HG02678 (cell line): ENCODE measurements around the gene ABCG1.

Experiments used
- ATAC-seq: cut with Tn5 transposase; IDR thresholded peaks from one replicate; pipeline ENCODE4 v1.9.1; 2021; ENCODE audit warnings: mild to moderate bottlenecking, moderate library complexity; ENCODE audit not compliant: unreplicated experiment

The ABCG1 gene

DNA sequence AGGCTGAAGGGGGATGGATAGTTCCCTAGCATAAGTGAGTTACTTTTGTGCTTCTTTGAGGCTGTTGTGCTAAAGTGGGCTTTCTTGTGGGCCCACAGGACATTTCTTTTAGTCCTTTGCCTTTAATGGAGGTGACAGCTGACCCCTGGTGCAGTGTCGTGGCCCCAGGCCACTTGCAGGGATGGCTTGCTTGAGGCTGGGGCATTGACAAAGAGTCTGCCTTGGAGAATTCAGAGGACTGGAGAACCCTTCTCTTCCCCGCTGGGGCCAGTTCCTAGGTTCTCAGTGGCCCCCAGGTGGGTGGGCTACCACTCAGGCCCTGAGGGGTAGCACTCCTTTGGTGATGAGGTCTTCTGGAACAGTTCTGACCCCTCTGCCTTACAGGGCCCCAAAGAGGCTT is 12.8 kb downstream of the ABCG1 start:
- no peak for ATAC-seq

DNA sequence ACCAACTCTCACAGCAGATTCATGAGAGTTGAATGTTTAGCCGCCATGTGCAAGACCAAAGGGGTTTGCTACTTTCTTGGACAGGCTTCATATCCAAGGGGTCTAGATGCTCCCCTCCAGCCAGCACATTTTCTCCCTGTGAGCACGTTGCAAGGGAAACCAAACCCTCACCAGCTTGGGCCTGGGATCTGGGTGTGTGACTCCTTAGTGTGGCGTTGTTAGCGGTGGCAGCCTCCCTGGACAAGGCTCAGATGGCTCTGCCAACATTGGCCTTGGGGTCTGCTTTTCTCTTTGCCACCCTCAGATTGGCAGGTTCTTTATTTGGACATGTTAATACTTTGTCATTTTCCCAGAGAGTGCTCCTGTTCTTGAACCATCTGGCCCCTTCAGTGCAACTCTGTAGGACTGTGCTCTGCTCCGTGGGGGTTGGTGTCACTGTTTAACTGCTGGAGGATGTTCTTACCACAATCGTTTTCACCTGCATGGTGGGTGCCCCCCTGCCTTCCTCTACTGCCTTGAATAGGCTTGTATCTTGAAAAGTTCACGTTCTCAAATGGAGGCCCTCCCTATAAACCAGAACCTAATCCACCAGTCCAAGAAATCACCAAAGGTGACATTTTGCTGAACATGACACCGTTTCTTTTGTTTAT is 13.4 kb downstream of the ABCG1 start:
- no peak for ATAC-seq

DNA sequence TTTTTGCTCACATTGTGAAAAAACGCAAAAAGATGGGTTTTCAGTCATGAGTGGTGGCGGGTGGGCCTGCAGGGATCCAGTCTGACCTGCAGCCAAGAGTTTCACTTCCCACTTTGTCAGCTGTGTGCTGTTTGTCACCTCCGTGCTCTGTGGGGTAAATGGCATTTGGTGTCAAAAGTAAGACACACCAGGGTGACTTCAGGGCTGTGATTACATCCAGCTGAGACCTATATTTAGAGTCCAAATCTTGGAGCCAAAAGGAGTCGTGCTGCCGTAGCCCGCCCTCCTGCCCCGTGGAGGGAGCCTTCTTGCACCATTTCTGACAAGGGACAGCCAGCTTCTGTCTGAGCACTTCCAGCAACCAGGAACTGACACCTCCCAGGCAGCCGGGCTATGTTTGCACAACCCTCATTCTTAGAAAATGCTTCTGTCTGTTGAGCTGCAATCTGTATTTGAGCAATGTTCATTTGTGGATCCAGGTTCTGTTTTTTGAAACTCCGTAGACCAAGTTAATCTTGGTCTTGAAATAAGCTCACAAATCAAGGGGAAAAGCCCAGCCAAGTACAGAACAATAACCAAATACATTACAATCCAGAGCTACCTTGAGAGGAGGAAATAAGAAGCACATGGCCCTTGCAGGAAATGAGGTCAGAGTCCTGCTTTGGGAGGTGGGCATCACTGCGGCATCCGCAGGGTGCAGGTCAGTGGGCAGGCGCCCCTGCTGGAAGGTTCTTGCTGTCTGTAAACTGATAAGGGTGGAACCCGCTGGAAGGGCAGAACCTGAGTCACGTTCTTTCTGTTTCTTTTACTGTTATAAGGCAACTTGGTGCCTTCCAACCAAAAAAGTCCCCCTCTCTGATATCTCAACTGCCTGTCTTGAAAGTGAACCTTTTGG is 14.4 kb downstream of the ABCG1 start:
- peak; percentile 40 for ATAC-seq

DNA sequence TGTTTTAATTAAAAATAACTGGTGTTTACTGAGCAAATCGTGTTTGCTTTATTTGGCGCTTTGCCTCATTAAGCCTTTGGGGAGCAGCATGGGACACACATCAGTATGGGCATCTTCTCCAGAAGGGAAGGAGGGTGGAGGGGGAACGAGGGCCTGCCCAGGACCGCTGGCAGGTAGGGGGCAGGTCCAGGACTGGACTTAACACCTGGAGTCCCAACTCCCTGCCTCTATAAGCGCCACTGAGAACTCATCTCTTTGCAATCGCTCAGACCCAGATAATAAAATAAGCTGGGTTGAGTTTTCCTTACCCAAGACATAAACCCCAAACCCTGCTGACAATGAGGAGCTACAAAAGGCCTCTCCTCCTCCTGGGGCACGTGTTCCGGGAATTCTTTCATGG is 15.1 kb downstream of the ABCG1 start:
- no peak for ATAC-seq

DNA sequence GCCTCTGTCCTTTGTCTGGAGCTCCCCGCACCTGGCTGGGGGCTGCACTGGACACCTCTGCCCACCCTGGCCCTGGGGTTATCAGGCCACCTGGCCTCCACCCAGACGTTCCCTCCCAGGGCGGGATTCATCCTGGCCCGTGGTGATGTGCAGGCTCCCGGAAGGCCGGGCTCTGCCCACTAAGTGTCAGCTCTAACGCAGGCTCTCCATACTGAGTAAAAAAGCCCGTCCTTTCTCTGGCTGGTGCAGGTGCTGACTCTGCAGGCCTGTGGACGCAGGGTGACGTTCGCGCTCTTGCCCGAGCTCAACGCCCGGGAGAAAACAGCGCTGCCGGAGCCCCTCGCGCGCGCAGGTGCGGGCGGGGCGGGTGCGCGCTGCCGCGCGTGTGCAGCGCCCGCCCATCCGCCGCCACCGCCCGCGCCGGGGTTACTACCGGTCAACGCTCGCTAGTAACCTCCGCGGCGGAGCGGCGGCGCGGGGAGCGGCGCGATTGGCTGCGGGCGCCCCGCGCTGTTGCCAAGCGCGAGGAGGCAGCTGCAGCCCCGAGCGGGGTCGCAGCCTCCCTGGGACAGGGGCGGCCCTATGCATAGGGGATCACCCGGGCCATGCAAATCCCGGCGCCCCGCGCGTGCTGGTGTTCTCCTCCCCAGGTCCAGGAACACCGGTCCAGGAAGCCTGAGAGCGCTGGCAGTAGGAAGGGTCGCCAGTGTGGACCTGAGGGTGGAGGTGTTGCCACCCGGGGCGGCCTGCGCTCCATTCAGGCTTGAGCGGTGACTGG is 15.7 kb downstream of the ABCG1 start:
- ATAC-seq = peak; percentile 38

DNA sequence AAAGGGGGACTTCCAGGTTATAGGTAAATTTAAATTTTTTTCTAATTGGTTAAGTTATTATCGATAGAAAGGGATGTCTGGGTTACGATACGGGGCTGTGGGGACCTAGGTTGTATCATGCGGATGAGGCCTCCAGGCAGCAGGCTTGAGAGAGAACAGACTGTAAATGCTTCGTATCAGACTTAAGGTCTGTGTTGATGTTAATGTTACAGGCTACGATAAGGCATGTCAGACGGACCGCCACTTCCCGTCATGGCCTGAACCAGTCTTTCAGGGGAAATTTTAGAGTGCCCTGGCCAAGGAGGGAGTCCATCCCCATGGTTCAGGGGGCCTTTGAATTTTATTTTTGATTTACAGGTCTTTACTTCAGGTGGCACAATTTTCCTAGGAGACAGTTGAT is 16.7 kb downstream of the ABCG1 start:
- no peak for ATAC-seq

DNA sequence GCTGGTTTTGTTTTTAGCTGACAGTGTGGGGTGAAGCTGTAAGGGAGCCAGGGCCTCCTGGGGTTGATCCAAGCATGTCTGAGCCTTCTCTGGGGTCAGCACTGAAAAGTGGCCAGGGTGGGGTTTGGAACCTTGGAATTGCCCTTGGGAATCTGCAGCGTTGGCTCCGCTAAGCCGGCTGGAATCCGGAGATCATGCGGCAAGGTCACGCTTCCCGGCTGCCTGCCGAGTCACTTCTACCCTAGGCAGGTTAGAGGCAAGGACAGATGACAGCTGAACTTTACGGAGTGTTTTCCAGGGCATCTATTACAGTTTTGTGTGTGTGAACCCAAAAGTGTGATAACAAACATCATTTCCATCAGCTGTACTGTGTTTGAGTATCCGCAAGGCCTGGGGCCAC is 17.1 kb downstream of the ABCG1 start:
- no peak for ATAC-seq

DNA sequence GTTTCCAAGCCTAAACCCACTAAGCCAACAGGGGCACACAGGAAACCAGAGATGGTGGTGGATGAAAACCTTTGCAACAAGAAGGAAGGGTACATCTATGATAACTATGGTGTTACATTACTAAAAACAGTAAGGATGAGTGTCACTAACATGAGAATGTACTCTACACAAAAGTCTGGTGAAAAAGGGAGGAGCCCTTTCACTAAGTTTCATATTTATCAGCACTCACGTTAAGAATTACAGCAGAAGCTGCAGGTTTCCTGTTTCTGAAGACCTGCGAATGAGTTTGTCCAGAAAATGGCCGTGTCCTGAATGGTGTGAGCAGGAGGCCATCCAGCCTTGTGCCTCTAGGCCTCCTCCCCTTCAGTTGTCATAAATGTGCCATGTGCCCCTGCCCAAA is 17.8 kb downstream of the ABCG1 start:
- ATAC-seq = no peak

DNA sequence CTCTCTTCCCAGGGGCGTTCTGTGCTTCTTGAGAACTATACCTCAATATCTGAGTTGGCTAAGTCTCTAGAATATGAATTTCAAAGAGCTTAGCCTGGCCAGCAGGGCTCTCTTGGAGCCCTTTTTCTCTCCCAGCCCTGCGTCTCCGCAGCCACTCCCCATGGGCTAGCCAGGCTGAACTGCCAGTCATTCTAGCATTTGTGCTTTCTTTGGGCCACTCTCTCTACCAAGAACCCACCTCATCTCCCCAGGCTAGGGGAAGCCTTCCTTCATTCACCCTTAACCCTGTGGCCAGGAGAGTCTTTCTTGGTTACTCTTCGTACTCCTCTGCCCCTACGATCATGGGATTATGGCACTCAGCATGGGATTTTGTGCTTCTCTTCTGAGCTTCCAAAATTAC is 18.2 kb downstream of the ABCG1 start:
- ATAC-seq = no peak

DNA sequence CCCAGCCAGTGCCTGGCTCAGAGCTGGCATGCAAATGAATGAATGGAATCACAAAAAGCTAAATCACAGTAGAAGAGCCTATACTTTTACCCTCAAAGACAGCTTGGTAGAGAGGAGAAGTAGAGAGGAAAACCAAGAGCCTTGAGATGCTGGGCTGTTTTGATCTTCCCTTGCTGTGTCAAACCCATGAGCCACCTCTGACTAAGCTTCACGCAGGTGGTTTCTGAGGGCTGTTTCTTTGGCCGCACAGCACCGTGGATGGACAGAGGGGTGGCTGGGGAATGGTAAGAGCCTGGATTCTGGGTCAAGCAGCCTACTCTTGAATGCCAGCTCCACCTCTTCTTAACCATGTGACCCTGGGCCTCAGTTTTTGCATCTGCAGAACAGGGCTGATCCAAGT is 18.6 kb downstream of the ABCG1 start:
- ATAC-seq = no peak

DNA sequence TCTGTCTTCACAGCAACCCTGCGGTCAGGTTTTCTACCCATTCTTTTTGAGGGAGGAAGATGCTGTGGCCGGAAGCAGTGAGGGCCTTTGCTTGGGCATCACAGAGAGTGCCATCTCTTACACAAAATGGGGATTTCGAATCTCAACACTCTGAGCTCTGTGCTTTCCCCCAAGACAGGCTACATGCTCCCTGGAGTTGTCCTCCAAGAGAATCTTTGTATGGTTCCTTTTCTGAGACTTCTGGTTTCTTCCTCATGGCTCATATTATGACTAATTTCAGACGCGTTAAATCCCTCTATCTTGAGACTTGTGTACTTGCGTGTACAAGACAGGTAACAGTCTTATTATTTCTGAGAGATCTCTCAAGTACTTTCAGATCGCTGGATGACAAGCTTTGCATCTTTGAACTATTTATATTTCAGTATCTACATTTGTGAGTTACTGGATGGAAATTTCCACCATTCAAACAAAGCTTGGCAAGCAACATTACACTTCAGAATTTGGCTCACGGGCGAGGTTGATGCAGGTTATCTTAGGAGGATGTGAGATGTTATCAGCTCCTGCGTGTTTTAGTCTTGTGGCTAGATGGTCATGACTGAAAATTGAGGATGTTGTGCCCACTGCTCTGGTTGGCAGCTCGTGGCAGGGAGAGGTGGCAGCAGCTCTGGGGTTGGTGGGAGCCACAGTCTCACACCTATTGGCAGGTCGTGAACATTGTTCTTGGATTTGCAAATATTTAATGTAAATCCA is 19.4 kb downstream of the ABCG1 start:
- no peak for ATAC-seq

DNA sequence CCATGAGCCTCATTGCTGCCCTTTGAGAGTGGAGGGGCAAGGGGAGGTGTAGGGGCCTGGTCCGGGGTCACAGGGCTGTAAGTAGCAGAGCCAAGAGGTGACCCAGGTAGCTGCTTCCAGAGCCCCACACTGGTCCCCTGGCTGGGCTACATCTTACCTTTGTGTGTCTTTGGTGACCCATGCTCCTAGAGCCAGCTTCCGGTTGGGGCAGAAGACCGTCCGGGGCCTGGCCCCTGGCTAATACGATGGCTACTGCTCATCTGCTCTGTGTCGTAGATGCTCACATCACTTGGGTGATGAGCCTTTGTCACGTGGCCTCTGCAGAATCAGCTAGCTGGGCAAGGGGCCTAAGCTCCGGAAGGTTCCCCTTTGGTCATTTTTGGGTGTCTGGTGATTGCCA is 20.6 kb downstream of the ABCG1 start:
- no peak for ATAC-seq

DNA sequence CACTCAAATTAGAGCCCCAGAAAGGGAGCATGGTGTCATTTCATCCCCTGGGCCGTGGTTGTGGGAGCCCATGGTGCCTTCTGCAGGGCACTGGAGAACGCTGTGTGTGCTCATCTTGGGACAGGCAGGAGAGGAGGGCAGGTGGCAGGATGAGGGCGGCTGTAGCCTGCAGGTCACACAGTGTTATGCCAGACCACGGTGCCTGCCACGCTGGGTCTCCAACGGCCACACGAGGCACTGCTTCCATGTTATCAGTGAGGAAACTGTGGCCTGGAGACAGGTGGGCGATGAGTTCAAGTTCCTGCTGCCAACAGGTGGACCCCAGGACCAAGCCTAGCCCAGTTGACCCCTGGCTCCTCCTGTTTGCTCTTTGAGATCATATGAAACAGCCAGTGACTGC is 21.0 kb downstream of the ABCG1 start:
- ATAC-seq = no peak

DNA sequence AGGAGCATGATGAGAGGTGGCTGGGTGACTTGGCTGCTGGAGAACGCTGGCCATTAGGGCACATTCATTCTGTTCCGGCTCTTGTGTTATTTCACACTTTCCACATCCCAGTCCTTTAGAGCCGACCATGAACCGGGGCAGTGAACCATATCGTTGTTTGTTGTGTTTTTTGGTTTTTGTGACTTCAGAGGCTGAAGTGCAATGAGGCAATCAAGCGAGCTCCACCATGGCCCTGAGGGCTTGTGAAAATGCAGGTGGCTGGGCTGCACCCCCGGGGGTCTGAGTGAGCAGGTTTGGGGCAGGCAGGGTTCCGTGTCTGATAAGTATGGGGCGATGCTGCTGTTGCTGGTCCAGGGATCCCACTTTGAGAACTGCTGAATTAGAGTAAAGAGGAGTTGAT is 23.7 kb downstream of the ABCG1 start:
- ATAC-seq = no peak

DNA sequence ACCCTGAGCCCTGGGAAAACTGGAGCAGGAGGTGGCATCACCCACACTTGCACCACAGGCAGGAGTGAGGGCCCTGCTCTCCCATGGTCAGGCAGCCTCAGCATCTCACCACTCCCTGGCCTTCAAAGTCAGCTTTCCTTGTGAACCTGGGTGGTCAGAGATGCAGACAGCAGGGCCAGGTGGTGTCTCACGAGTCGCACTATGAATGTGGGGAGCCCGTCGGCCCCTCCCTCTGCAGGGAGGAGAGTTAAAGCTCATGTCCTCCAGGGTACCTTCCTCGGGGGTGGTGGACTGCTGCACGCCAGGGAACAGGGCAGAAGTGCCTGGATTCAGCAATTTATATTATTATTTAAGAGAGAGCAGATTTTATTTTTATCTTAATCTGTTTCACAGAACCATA is 24.1 kb downstream of the ABCG1 start:
- no peak for ATAC-seq

DNA sequence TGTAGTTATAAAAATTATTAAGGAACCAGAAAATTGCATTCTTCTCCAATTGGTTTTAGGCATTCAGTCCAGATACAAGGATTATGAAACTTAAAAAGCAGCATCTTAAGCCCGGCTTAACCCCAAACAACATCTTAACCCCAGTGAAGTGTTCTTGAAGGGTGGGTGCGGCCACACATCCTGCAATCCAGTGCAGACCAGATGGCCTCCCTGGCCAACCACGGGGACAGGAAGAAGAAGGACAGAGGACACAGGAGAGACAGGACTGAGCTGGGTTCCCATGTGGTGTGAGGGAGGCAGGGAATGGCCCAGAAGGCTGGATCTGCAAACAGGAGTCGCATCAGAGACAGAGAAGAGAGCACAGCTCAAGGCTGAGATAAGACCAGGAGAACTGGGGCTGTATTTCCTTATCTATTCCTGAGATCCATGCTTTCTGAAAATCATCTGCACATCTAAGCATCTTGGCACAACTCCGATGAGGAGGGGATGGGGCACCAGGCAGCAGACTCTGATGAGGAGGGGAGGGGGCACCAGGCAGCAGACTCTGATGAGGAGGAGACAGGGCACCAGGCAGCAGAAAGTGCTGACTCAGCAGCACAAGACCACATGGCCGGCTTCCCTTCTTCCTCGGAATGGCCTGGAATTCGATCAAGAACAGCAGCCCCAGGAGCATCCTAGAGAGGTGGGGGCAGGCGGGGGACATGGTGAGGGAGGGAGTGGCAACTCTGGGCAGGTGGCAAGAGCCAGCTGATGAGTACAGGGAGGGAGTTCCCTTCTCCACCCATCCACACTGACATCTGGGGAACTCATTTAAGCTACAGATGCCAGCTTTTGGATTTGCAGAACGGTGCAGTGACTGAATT is 26.6 kb downstream of the ABCG1 start:
- ATAC-seq = no peak

DNA sequence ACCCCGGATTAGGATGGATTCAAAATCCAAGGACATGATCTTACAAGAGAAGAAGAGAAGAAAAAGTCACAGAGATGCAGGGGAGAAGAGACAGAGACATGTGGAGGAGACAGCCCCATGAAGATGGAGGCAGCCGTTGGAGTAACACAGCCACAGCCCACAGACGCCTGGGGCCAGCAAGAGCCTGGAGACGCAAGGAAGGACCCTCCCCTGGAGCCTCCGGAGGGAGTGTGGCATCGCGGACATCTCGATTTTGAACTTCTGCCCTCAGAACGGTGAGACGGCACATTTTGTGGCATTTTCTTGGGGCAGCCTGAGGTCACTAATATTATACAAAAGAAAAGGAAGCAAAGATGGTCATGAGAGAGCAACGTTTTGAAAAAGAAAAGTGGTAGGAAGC is 28.8 kb downstream of the ABCG1 start:
- no peak for ATAC-seq

DNA sequence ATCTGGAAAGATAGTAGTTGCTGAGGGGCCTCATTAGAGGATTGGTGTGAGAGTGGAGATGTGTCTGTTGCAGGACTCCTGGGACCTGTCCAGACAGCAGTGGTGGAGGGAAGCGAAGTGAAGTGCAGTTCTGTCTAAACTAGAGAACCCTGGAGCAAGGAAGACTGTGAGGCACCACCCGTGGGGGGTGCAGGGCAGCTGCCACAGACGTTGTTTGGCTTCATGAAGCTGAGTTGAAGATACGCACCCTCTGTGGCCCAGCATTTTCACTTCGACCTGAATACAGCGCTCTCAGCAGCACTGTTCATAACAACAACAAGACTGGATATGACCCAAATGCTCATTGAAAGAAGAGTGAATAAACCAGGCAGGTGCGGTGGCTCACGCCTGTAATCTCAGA is 29.3 kb downstream of the ABCG1 start:
- no peak for ATAC-seq

DNA sequence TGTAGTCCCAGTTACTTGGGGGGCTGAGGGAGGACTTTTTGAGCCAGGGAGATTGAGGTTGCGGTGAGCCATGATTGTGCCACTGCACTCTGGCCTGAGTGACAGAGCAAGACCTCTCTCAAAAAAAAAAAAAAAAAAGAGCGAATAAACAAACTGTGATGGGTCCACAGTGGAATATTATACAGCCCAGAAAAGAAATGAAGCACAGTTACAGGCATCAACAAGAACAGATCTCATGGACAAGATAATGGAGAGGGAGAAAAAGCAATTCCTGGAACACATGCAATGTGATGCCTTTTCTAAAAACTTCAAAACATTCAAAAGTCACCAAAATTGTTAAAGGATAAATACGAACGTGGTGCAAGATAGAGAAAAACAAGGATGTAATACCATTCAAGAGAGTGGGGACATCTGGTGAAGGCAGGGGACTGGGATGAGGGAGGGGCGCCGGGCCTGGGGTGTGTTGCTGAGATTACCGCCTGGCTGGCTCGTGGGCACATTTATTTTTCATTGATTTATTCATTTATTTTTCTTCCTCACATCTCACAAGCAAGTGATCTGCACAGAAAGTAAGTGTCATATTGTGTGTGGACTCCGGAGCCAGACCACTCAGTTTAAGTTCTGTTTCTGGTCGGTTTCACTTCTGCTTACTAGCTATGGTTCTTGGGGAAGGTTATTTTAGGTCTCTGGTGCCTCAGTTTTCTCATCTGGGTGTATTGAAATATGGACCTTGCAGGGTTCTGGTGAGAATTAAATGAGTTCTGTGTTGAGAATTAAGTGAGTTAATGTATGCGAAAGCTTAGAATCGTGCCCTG is 30.1 kb downstream of the ABCG1 start:
- ATAC-seq = peak; percentile 87
